ENCODE results near the gene STARD5. TPM values are rescaled to one million over a fixed set of nuclear protein-coding genes. Genes with fewer than 3 reads are reported as not detected.

STARD5 gene, protein sequence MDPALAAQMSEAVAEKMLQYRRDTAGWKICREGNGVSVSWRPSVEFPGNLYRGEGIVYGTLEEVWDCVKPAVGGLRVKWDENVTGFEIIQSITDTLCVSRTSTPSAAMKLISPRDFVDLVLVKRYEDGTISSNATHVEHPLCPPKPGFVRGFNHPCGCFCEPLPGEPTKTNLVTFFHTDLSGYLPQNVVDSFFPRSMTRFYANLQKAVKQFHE
- total RNA-seq, result 1 to 10 TPM; 2.0 to 5.4 TPM
- polyA plus RNA-seq (2013, experiment 1 of 2), result 5.0 TPM
- polyA plus RNA-seq (2013, experiment 2 of 2), result 5.5 TPM
- long read RNA-seq, experiment 1, full-length matches to known transcripts, result 2 of 4 reads
- long read RNA-seq, experiment 1, partial matches to known transcripts, result 2 of 4 reads
- long read RNA-seq, experiment 1, other reads (novel, unspliced or antisense), result 0 of 4 reads
- long read RNA-seq, experiment 2, partial matches to known transcripts, result 1 of 2 reads
- long read RNA-seq, experiment 2, other reads (novel, unspliced or antisense), result 1 of 2 reads
- long read RNA-seq, experiment 3, full-length matches to known transcripts, result 8 of 10 reads
- long read RNA-seq, experiment 3, partial matches to known transcripts, result 0 of 10 reads
- long read RNA-seq, experiment 3, other reads (novel, unspliced or antisense), result 2 of 10 reads
- long read RNA-seq, experiment 4, full-length matches to known transcripts, result 11 of 11 reads
- long read RNA-seq, experiment 4, partial matches to known transcripts, result 0 of 11 reads
- long read RNA-seq, experiment 4, other reads (novel, unspliced or antisense), result 0 of 11 reads

GRCh38 chr15:81323944-81324881 is at the start of gene STARD5:
STARD5 (minus strand) TSS chr15:81324141; CDS start chr15:81324099, 42 bp downstream.
- H3K36me3 ChIP-seq (ENCODE audit: control insufficient read depth, insufficient read depth, low read length), result no peaks in the 10 kb centered on the region
- H3K27ac Mint-ChIP-seq, result peak within 1 kb of the TSS; percentile 93
- H3K9me3 Mint-ChIP-seq, result no peaks in the 10 kb centered on the region
- no peak within 1 kb of the TSS for H3K27ac ChIP-seq (ENCODE audit: low read depth, low read length)
- peak within 1 kb of the TSS; percentile 70 for H3K9ac ChIP-seq (ENCODE audit: extremely low read depth, low read length, poor library complexity, severe bottlenecking)
- H3K27me3 ChIP-seq (ENCODE audit: control insufficient read depth, insufficient read depth, low read length, poor library complexity, severe bottlenecking), result no peaks in the 10 kb centered on the region
- TF ChIP-seq, protein P1, sequence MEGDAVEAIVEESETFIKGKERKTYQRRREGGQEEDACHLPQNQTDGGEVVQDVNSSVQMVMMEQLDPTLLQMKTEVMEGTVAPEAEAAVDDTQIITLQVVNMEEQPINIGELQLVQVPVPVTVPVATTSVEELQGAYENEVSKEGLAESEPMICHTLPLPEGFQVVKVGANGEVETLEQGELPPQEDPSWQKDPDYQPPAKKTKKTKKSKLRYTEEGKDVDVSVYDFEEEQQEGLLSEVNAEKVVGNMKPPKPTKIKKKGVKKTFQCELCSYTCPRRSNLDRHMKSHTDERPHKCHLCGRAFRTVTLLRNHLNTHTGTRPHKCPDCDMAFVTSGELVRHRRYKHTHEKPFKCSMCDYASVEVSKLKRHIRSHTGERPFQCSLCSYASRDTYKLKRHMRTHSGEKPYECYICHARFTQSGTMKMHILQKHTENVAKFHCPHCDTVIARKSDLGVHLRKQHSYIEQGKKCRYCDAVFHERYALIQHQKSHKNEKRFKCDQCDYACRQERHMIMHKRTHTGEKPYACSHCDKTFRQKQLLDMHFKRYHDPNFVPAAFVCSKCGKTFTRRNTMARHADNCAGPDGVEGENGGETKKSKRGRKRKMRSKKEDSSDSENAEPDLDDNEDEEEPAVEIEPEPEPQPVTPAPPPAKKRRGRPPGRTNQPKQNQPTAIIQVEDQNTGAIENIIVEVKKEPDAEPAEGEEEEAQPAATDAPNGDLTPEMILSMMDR (conservative IDR thresholded peaks at IDR 0.05), result no peak
- no peaks in the 10 kb centered on the region for H3K4me1 ChIP-seq (ENCODE audit: control insufficient read depth, insufficient read depth, low read length)
- 1% methylated on average over 45 to 67 of the region's 67 CpGs for WGBS, 2 experiments (ENCODE audit: insufficient coverage in 1 of 2, insufficient read length in 1 of 2)
- H3K4me3 ChIP-seq (ENCODE audit: low read length), result peak within 1 kb of the TSS; percentile 88
- peaks cover 7% of the 10 kb centered on the region for H3K4me1 Mint-ChIP-seq
- no peaks in the 10 kb centered on the region for H3K36me3 Mint-ChIP-seq (ENCODE audit: low read depth)
- H3K27me3 Mint-ChIP-seq (ENCODE audit: insufficient read depth), result peaks cover 27% of the 10 kb centered on the region
- peak within 1 kb of the TSS; percentile 81 for H3K4me3 Mint-ChIP-seq
- DNase-seq, result peak; percentile 99
- H3K9me3 ChIP-seq (ENCODE audit: control insufficient read depth, low read length), result no peaks in the 10 kb centered on the region

GRCh38 chr15:81373176-81373575 is 49.2 kb upstream of the STARD5 start:
- Histone ChIP-seq H3K27ac (ENCODE audit: low read depth, low read length) (no peak overlapping the region), H3K4me3 (ENCODE audit: low read length) (no peak overlapping the region), H3K4me1 (ENCODE audit: control insufficient read depth, insufficient read depth, low read length) (peaks cover 16% of the 10 kb centered on the region), H3K27me3 (ENCODE audit: control insufficient read depth, insufficient read depth, low read length, poor library complexity, severe bottlenecking) (no peaks in the 10 kb centered on the region), H3K36me3 (ENCODE audit: control insufficient read depth, insufficient read depth, low read length) (no peaks in the 10 kb centered on the region), H3K9me3 (ENCODE audit: control insufficient read depth, low read length) (no peaks in the 10 kb centered on the region), H3K9ac (ENCODE audit: extremely low read depth, low read length, poor library complexity, severe bottlenecking) (no peak overlapping the region)
- Mint-ChIP-seq H3K27ac (no peak overlapping the region), H3K27me3 (ENCODE audit: insufficient read depth) (no peaks in the 10 kb centered on the region), H3K9me3 (no peaks in the 10 kb centered on the region), H3K4me3 (no peak overlapping the region), H3K4me1 (peaks cover 7% of the 10 kb centered on the region), H3K36me3 (ENCODE audit: low read depth) (no peaks in the 10 kb centered on the region)
- TF ChIP-seq, protein P1 (conservative IDR thresholded peaks at IDR 0.05), result no peak
- no peak for DNase-seq
- WGBS, 2 experiments (ENCODE audit: insufficient coverage in 1 of 2, insufficient read length in 1 of 2), result 88% methylated on average over 4 of the region's 5 CpGs; no CpG with 5 or more reads in 1 of the 2 experiments

DNA sequence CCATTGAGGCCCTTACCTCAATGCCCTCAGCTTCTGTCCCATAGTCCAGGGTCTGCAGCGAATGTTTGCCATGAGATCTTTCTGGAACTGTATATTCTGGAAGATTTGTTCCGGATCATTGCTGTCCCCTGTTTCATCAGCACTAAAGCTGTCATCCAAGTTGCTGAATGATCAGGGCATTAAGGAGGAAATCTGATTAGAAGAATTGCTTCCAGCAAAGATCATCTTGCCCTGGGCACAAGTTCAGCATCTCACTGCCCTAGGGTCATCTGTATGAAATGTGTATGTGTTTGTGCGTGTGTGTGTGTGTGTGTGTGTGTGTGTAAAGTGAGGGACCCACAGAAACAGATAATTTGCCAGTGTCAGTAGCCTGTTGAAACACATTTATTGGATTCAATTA is 48.6 kb upstream of the STARD5 start:
- Histone ChIP-seq H3K4me3 (ENCODE audit: low read length) (no peak overlapping the region), H3K36me3 (ENCODE audit: control insufficient read depth, insufficient read depth, low read length) (no peaks in the 10 kb centered on the region), H3K9me3 (ENCODE audit: control insufficient read depth, low read length) (no peaks in the 10 kb centered on the region), H3K9ac (ENCODE audit: extremely low read depth, low read length, poor library complexity, severe bottlenecking) (no peak overlapping the region), H3K27ac (ENCODE audit: low read depth, low read length) (no peak overlapping the region), H3K27me3 (ENCODE audit: control insufficient read depth, insufficient read depth, low read length, poor library complexity, severe bottlenecking) (no peaks in the 10 kb centered on the region), H3K4me1 (ENCODE audit: control insufficient read depth, insufficient read depth, low read length) (peaks cover 16% of the 10 kb centered on the region)
- WGBS, 2 experiments (ENCODE audit: insufficient coverage in 1 of 2, insufficient read length in 1 of 2), result 89% methylated on average over 3 of the region's 3 CpGs; no CpG with 5 or more reads in 1 of the 2 experiments
- Mint-ChIP-seq H3K36me3 (ENCODE audit: low read depth) (no peaks in the 10 kb centered on the region), H3K27ac (no peak overlapping the region), H3K9me3 (no peaks in the 10 kb centered on the region), H3K4me3 (no peak overlapping the region), H3K27me3 (ENCODE audit: insufficient read depth) (no peaks in the 10 kb centered on the region), H3K4me1 (peaks cover 7% of the 10 kb centered on the region)
- TF ChIP-seq, protein P1 (conservative IDR thresholded peaks at IDR 0.05), result no peak
- no peak for DNase-seq
